H1 (cell line): ENCODE results near the gene FGR. TPM values are rescaled to one million over a fixed set of nuclear protein-coding genes. Genes with fewer than 3 reads are reported as not detected.
A peak's percentile ranks its signal among the peaks of the same experiment; 100 is the strongest.

Experiments used
- CTCF ChIA-PET: fragments of 300-600 bp; sonication (Branson Sonifier 250); formaldehyde crosslinking; loops from one replicate; lab custom pipeline; 2021; ENCODE audit not compliant: partially characterized antibody; lab: Charles Lee
- POLR2A ChIA-PET: fragments of 300-600 bp; sonication (Branson Sonifier 250); formaldehyde crosslinking; loops from one replicate; lab custom pipeline; 2021; ENCODE audit warnings: inconsistent platforms; ENCODE audit not compliant: partially characterized antibody; lab: Charles Lee
- DNase-seq, 2 experiments: peaks; one replicate each; pipeline versions ENCODE4 v3.0.0 to v3.0.0-alpha.2; 2010 to 2022; ENCODE audit warnings: low spot score in 2 of 2, low read depth in 1 of 2, mixed read lengths in 1 of 2
- FAIRE-seq: peaks from 2 replicates; lab custom pipeline; 2011; peaks lifted over from hg19 to GRCh38; lab: Jason Lieb, UNC
- H2AFZ ChIP-seq: 2 replicates; pipeline ENCODE4 v1.8.1; 2012; ENCODE audit warnings: low read length, inconsistent platforms
- H2AK5ac ChIP-seq: 2 replicates; pipeline ENCODE4 v1.6.1; 2013; ENCODE audit warnings: low read depth, low read length
- H2BK120ac ChIP-seq: replicated peaks from 2 replicates; pipeline ENCODE3; 2013; ENCODE audit warnings: low read depth, low read length, inconsistent platforms
- H2BK12ac ChIP-seq: 2 replicates; pipeline ENCODE4 v1.6.1; 2013; ENCODE audit warnings: low read depth, low read length
- H2BK15ac ChIP-seq: 2 replicates; pipeline ENCODE4 v1.6.1; 2013; ENCODE audit warnings: low read length
- H2BK20ac ChIP-seq: 2 replicates; pipeline ENCODE4 v1.6.1; 2013; ENCODE audit warnings: low read length
- H2BK5ac ChIP-seq: 2 replicates; pipeline ENCODE4 v1.6.1; 2013; ENCODE audit warnings: low read depth, low read length
- H3K14ac ChIP-seq: 2 replicates; pipeline ENCODE4 v1.6.1; 2013; ENCODE audit warnings: inconsistent platforms; ENCODE audit not compliant: insufficient read length
- H3K18ac ChIP-seq: 2 replicates; pipeline ENCODE4 v1.6.1; 2013; ENCODE audit warnings: low read length; ENCODE audit errors: extremely low read depth
- H3K23ac ChIP-seq: 2 replicates; pipeline ENCODE4 v1.6.1; 2013; ENCODE audit warnings: inconsistent platforms; ENCODE audit not compliant: insufficient read length
- H3K23me2 ChIP-seq: 2 replicates; pipeline ENCODE4 v1.6.1; 2013; ENCODE audit warnings: low read depth, low read length
- H3K27ac ChIP-seq: 2 replicates; pipeline ENCODE4 v1.6.1; 2011; ENCODE audit warnings: low read depth, low read length, inconsistent platforms
- H3K27me3 ChIP-seq, 4 experiments: replicated peaks in 1 of 4; 1 replicate in 1 of 4; 2 replicates in 3 of 4; pipeline versions ENCODE4 v1.6.1 to v1.8.1; 2011 to 2013; ENCODE audit warnings: low read length in 3 of 4, mild to moderate bottlenecking in 3 of 4, inconsistent platforms in 2 of 4, mixed read lengths in 2 of 4, moderate library complexity in 1 of 4; ENCODE audit not compliant: control insufficient read depth in 3 of 4, insufficient read depth in 3 of 4; ENCODE audit errors: extremely low read depth in 1 of 4
- H3K36me3 ChIP-seq, 4 experiments: 2 replicates each; pipeline versions ENCODE4 v1.6.1 to v1.8.1; 2011 to 2013; ENCODE audit warnings: mild to moderate bottlenecking in 4 of 4, low read length in 3 of 4, moderate library complexity in 2 of 4, control low read depth in 1 of 4, inconsistent platforms in 1 of 4; ENCODE audit not compliant: insufficient read depth in 4 of 4, control insufficient read depth in 2 of 4
- H3K4ac ChIP-seq: replicated peaks from 2 replicates; pipeline ENCODE3; 2013; ENCODE audit warnings: low read length, low read depth, mixed read lengths, inconsistent platforms; ENCODE audit not compliant: insufficient read length
- H3K4me1 ChIP-seq, 4 experiments: replicated peaks in 1 of 4; 1 replicate in 1 of 4; 2 replicates in 3 of 4; pipeline versions ENCODE4 v1.6.1 to v1.8.1; 2011 to 2013; ENCODE audit warnings: low read length in 3 of 4, inconsistent platforms in 2 of 4, mixed read lengths in 1 of 4; ENCODE audit not compliant: insufficient read depth in 4 of 4, control insufficient read depth in 3 of 4
- H3K4me2 ChIP-seq, 2 experiments: 2 replicates each; pipeline versions ENCODE4 v1.6.1 to v1.8.1; 2011 to 2013; ENCODE audit warnings: low read depth in 2 of 2, low read length in 2 of 2, control low read depth in 1 of 2, inconsistent platforms in 1 of 2, mild to moderate bottlenecking in 1 of 2; ENCODE audit not compliant: insufficient read depth in 1 of 2
- H3K4me3 ChIP-seq, 4 experiments: fragments of 200-600, 300-600 bp in 1 of 4; sonication (generic), shearing (Covaris generic), sonication (Bioruptor Twin) in 1 of 4; 2 replicates each; pipeline versions ENCODE4 v1.5.1 to v1.8.1; 2011 to 2016; ENCODE audit warnings: low read length in 4 of 4, low read depth in 3 of 4, control low read depth in 2 of 4, inconsistent platforms in 2 of 4, mild to moderate bottlenecking in 2 of 4, mixed read lengths in 1 of 4, moderate library complexity in 1 of 4; ENCODE audit not compliant: insufficient read depth in 2 of 4; ENCODE audit errors: extremely low read depth in 1 of 4
- H3K56ac ChIP-seq: replicated peaks from 2 replicates; pipeline ENCODE3; 2013; ENCODE audit warnings: low read depth, mild to moderate bottlenecking, mixed read lengths, low read length, inconsistent platforms; ENCODE audit not compliant: insufficient read length
- H3K79me1 ChIP-seq: 2 replicates; pipeline ENCODE4 v1.6.1; 2013; ENCODE audit warnings: low read depth, low read length, control low read depth
- H3K79me2 ChIP-seq, 2 experiments: 2 replicates each; pipeline versions ENCODE4 v1.6.1 to v1.8.1; 2012 to 2013; ENCODE audit warnings: low read length in 2 of 2, mild to moderate bottlenecking in 2 of 2, inconsistent platforms in 1 of 2; ENCODE audit not compliant: insufficient read depth in 2 of 2, control insufficient read depth in 1 of 2
- H3K9ac ChIP-seq, 4 experiments: replicated peaks in 1 of 4; 1 replicate in 1 of 4; 2 replicates in 3 of 4; pipeline versions ENCODE4 v1.6.1 to v1.8.1; 2011 to 2013; ENCODE audit warnings: low read depth in 3 of 4, low read length in 3 of 4, control low read depth in 2 of 4, mild to moderate bottlenecking in 2 of 4, moderate library complexity in 2 of 4, inconsistent platforms in 1 of 4; ENCODE audit errors: extremely low read depth in 1 of 4
- H3K9me3 ChIP-seq, 2 experiments: 2 replicates each; pipeline versions ENCODE4 v1.6.1 to v1.8.1; 2012 to 2013; ENCODE audit warnings: mild to moderate bottlenecking in 2 of 2, moderate library complexity in 2 of 2, control low read depth in 1 of 2, inconsistent platforms in 1 of 2, low read depth in 1 of 2, low read length in 1 of 2, mixed read lengths in 1 of 2; ENCODE audit not compliant: insufficient read depth in 2 of 2
- H4K20me1 ChIP-seq, 2 experiments: replicated peaks in 1 of 2; 2 replicates each; pipeline versions ENCODE3 to v1.8.1; 2011 to 2013; ENCODE audit warnings: inconsistent platforms in 2 of 2, low read length in 2 of 2, mild to moderate bottlenecking in 1 of 2; ENCODE audit not compliant: insufficient read depth in 2 of 2, control insufficient read depth in 1 of 2
- H4K5ac ChIP-seq: 2 replicates; pipeline ENCODE4 v1.6.1; 2013; ENCODE audit warnings: low read length, low read depth, mixed read lengths, inconsistent platforms; ENCODE audit not compliant: insufficient read length
- H4K8ac ChIP-seq: 2 replicates; pipeline ENCODE4 v1.8.0; 2013; ENCODE audit warnings: mild to moderate bottlenecking, moderate library complexity, low read length, inconsistent platforms; ENCODE audit not compliant: insufficient read depth; ENCODE audit errors: extremely low read depth
- H4K91ac ChIP-seq: replicated peaks from 2 replicates; pipeline ENCODE3; 2013; ENCODE audit warnings: low read length, mixed read lengths, inconsistent platforms; ENCODE audit not compliant: insufficient read length
- BACH1 ChIP-seq: IDR thresholded peaks from 2 replicates; pipeline ENCODE4 v1.6.1; 2012; ENCODE audit warnings: low read length, improper control_type of control experiment
- BCL11A ChIP-seq, 2 experiments: IDR thresholded peaks; one replicate each; pipeline ENCODE4 v1.6.1; 2011; ENCODE audit warnings: low read depth in 2 of 2, low read length in 2 of 2, mild to moderate bottlenecking in 2 of 2
- CBX5 ChIP-seq: fragments of 300-800, 300-1000 bp; sonication (generic); IDR thresholded peaks from 2 replicates; pipeline ENCODE4 v1.7.1; 2016; ENCODE audit warnings: antibody characterized with exemption, low read length, low read depth
- CHD2 ChIP-seq: IDR thresholded peaks from 2 replicates; pipeline ENCODE4 v1.6.1; 2012; ENCODE audit warnings: low read length, improper control_type of control experiment
- HDAC2 ChIP-seq, 2 experiments: fragments of 300-600 bp in 1 of 2; sonication (generic) in 1 of 2; IDR thresholded peaks; 2 replicates each; pipeline ENCODE4 v1.6.1; 2011 to 2012; ENCODE audit warnings: low read depth in 2 of 2, low read length in 2 of 2, mild to moderate bottlenecking in 2 of 2, moderate library complexity in 2 of 2, borderline replicate concordance in 1 of 2, inconsistent platforms in 1 of 2
- KDM1A ChIP-seq: fragments of 200-600, 300-600 bp; sonication (generic); IDR thresholded peaks from 2 replicates; pipeline ENCODE4 v1.7.1; 2016; ENCODE audit warnings: mild to moderate bottlenecking, low read length, borderline replicate concordance
- NANOG ChIP-seq: IDR thresholded peaks from 2 replicates; pipeline ENCODE4 v1.6.1; 2011; ENCODE audit warnings: low read length, low read depth, mild to moderate bottlenecking, inconsistent platforms; ENCODE audit not compliant: insufficient read depth, poor library complexity, severe bottlenecking
- POLR2AphosphoS5 ChIP-seq: IDR thresholded peaks from 2 replicates; pipeline ENCODE4 v1.6.1; 2011; ENCODE audit warnings: low read depth, low read length
- RAD21 ChIP-seq, 2 experiments: IDR thresholded peaks in 1 of 2; conservative IDR thresholded peaks in 1 of 2; 2 replicates each; pipeline ENCODE4 v1.6.1; 2011; ENCODE audit warnings: low read depth in 2 of 2, low read length in 2 of 2, improper control_type of control experiment in 1 of 2, inconsistent platforms in 1 of 2, mild to moderate bottlenecking in 1 of 2, moderate library complexity in 1 of 2
- RFX5 ChIP-seq: IDR thresholded peaks from 2 replicates; pipeline ENCODE4 v1.6.1; 2011; ENCODE audit warnings: low read depth, low read length, improper control_type of control experiment, borderline replicate concordance
- RNF2 ChIP-seq: fragments of 200-900, 300-1000 bp; sonication (generic); IDR thresholded peaks from 2 replicates; pipeline ENCODE4 v1.7.1; 2016; ENCODE audit warnings: borderline replicate concordance, low read depth, mild to moderate bottlenecking, antibody characterized with exemption, low read length; ENCODE audit not compliant: poor library complexity, severe bottlenecking; ENCODE audit errors: missing control alignments
- TBP ChIP-seq: IDR thresholded peaks from 2 replicates; pipeline ENCODE4 v1.6.1; 2011; ENCODE audit warnings: low read depth, low read length, improper control_type of control experiment
- WGBS, 2 experiments: shearing (Covaris generic) in 1 of 2; methylation state at CpG; one replicate each; pipeline versions ENCODE4 v1.1.6 to v1.1.7; 2013 to 2015; ENCODE audit warnings: low lambda C conversion rate in 2 of 2, mixed read lengths in 2 of 2, inconsistent platforms in 1 of 2, low coverage in 1 of 2, missing lambda C conversion rate in 1 of 2; ENCODE audit not compliant: insufficient replicate concordance in 2 of 2, insufficient coverage in 1 of 2, insufficient read length in 1 of 2; ENCODE audit errors: extremely low coverage in 1 of 2, missing lambda C conversion rate in 1 of 2; 5-methylcytosine and 5-hydroxymethylcytosine counted together
- polyA plus RNA-seq, 7 experiments: library from polyadenylated mRNA; depleted of rRNA in 3 of 7; stranded (reverse) in 5 of 7; unstranded in 2 of 7; fragments of >200 nt in 5 of 7; fragments of 200-250 nt in 2 of 7; gene quantifications; 1 replicate in 5 of 7; 2 replicates in 1 of 7; 4 replicates in 1 of 7; pipeline versions ENCODE4 v1.2.1 to v1.2.3, GENCODE V29; 2011 to 2013; ENCODE audit warnings: missing spikeins in 2 of 7, mixed read lengths in 2 of 7
- total RNA-seq: library from RNA; stranded (reverse); fragmentation: NEBNext Ultra II Directional; extraction: Animal tissue kit (Norgen Biotek cat#: 25700); gene quantifications from 2 replicates; pipeline ENCODE4 v1.2.1, GENCODE V29; 2021

Gene FGR
- total and polyA plus RNA-seq, 2 of the 8 experiments (the other 6 are each of a cell fraction or from before 2014, with no cell fraction given), result 0.22 to 0.95 TPM

DNA sequence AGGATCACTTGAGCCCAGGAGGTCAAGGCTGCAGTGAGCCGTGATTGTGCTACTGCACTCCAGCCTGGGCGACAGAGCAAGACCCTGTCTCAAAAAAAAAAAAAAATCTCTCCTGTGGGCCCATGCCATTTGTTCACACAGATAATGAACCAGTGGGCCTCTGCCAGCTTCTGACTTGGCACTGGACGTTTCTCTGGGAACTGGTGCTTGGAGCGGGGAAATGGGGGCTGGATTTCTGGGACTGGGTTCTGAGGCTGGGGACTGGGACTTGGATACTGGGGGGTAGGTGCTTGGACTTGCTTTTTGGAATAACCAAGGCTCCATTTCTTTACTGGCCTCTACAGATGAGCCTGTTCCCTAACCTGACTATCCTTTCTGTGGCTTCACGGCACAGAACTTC, 27.3 kb upstream of the FGR start:
- no peak overlapping the region for H4K5ac ChIP-seq
- 87% methylated on average over 3 of the region's 5 CpGs; no CpG with 5 or more reads in 1 of the 2 experiments for WGBS, 2 experiments
- H3K79me1 ChIP-seq, result no peaks in the 10 kb centered on the region
- no peaks in the 10 kb centered on the region for H4K20me1 ChIP-seq
- no peaks in the 10 kb centered on the region for H3K9me3 ChIP-seq
- no peak overlapping the region for H3K23ac ChIP-seq
- H3K4me2 ChIP-seq, result no peak overlapping the region
- H2BK12ac ChIP-seq, result peak overlapping the region; percentile 64; the same call in 1 of the 2 replicates
- no peak for DNase-seq
- ChIA-PET CTCF (interaction anchor here (0.6 to 13.1 kb wide), 30 partner anchors 12 to 1023 kb away, joined by 3 to 472 read pairs (median 4); partner anchors contain the start of gene AHDC1), POLR2A (interaction anchor here (0.8 to 1.9 kb wide), 2 partner anchors 47 to 56 kb away, joined by 3 to 5 read pairs; no protein-coding TSS in a partner anchor)
- no peak overlapping the region for H3K4ac ChIP-seq
- H2AFZ ChIP-seq, result peak overlapping the region; percentile 78
- no peak for FAIRE-seq
- H2BK5ac ChIP-seq, result 0 out of 2 replicates have a peak overlapping the region, but pooled peaks have one; percentile 52
- H3K18ac ChIP-seq, result peak overlapping the region; percentile 72; the same call in 1 of the 2 replicates
- no peaks in the 10 kb centered on the region for H3K36me3 ChIP-seq
- peaks cover 4 to 20% (median 13%) of the 10 kb centered on the region in 4 experiments; a peak in 6 of 7 replicates for H3K4me1 ChIP-seq
- no peak overlapping the region for H4K91ac ChIP-seq
- H2BK120ac ChIP-seq, result peak overlapping the region; percentile 14
- no peak overlapping the region for H2BK20ac ChIP-seq
- H4K8ac ChIP-seq, result no peak overlapping the region
- no peak overlapping the region for H3K14ac ChIP-seq
- H3K4me3 ChIP-seq, result no peak overlapping the region
- H3K79me2 ChIP-seq, result no peaks in the 10 kb centered on the region
- H2BK15ac ChIP-seq, result peak overlapping the region; percentile 75; the same call in 1 of the 2 replicates
- peaks cover 4% of the 10 kb centered on the region; the same call in 1 of the 2 replicates for H3K23me2 ChIP-seq
- no peak overlapping the region for H3K9ac ChIP-seq
- no peak overlapping the region for H3K56ac ChIP-seq
- H3K27ac ChIP-seq, result no peak overlapping the region
- peaks cover 0 to 2% (median 0%) of the 10 kb centered on the region in 4 experiments; a peak in 2 of 7 replicates for H3K27me3 ChIP-seq
- no peak overlapping the region for H2AK5ac ChIP-seq
- TF ChIP-seq RNF2, result no peak
- TF ChIP-seq CHD2, result no peak
- no peak for TF ChIP-seq KDM1A
- TF ChIP-seq TBP, result no peak
- TF ChIP-seq NANOG, result no peak
- TF ChIP-seq RFX5, result no peak
- no peak for TF ChIP-seq BACH1
- no peak for TF ChIP-seq BCL11A (IDR thresholded peaks at IDR 0.05; ENCODE audit: low read depth in 2 of 2, low read length in 2 of 2)
- TF ChIP-seq CBX5, result no peak
- no peak for TF ChIP-seq POLR2AphosphoS5
- TF ChIP-seq HDAC2 (IDR thresholded peaks at IDR 0.05; ENCODE audit: borderline replicate concordance in 1 of 2, low read depth in 2 of 2, low read length in 2 of 2), result no peak
- no peak for TF ChIP-seq RAD21 (IDR thresholded peaks at IDR 0.05 in 1 of 2, conservative IDR thresholded peaks at IDR 0.05 in 1 of 2; ENCODE audit: low read depth in 2 of 2, low read length in 2 of 2)
